PFSK-1 (cell line): ENCODE data around the gene TRIM13.

Experiments used
- FOXP2 ChIP-seq: optimal IDR thresholded peaks from 2 replicates; pipeline ENCODE3; 2011; ENCODE audit warnings: borderline replicate concordance, control low read depth, inconsistent platforms; ENCODE audit not compliant: insufficient read depth; ENCODE audit errors: extremely low read length, extremely low read depth
- POLR2AphosphoS5 ChIP-seq: IDR thresholded peaks from 2 replicates; pipeline ENCODE4 v1.6.1; 2012; ENCODE audit warnings: low read depth, mild to moderate bottlenecking, control low read depth, low read length, moderate library complexity
- REST ChIP-seq, 2 experiments: IDR thresholded peaks; 2 replicates each; pipeline versions ENCODE4 v1.6.1 to v1.8.0; 2011 to 2012; ENCODE audit warnings: low read depth in 2 of 2, low read length in 2 of 2, control low read depth in 1 of 2, inconsistent platforms in 1 of 2, mild to moderate bottlenecking in 1 of 2, moderate library complexity in 1 of 2; ENCODE audit not compliant: insufficient read depth in 1 of 2
- SIN3A ChIP-seq: IDR thresholded peaks from 2 replicates; pipeline ENCODE4 v1.6.1; 2012; ENCODE audit warnings: mild to moderate bottlenecking, low read length, moderate library complexity, borderline replicate concordance; ENCODE audit not compliant: insufficient read depth
- TAF1 ChIP-seq: IDR thresholded peaks from 2 replicates; pipeline ENCODE4 v1.6.1; 2012; ENCODE audit warnings: low read length, control low read depth, borderline replicate concordance; ENCODE audit not compliant: insufficient read depth

TRIM13 gene

GRCh38 chr13:50055454-50055853 is 58.6 kb downstream of the TRIM13 start:
- TF ChIP-seq REST (IDR thresholded peaks at IDR 0.05; ENCODE audit: insufficient read depth in 1 of 2, low read depth in 2 of 2, low read length in 2 of 2) = no peak
- no peak for TF ChIP-seq SIN3A
- TF ChIP-seq FOXP2 = no peak

- TF ChIP-seq REST (IDR thresholded peaks at IDR 0.05; ENCODE audit: insufficient read depth in 1 of 2, low read depth in 2 of 2, low read length in 2 of 2) = no peak
- no peak for TF ChIP-seq POLR2AphosphoS5
- TF ChIP-seq SIN3A = no peak
Observed at GRCh38 chr13:50060718-50061117, 63.9 kb downstream of the TRIM13 start.

- TF ChIP-seq TAF1 (no peak), POLR2AphosphoS5 (no peak), REST (IDR thresholded peaks at IDR 0.05; ENCODE audit: insufficient read depth in 1 of 2, low read depth in 2 of 2, low read length in 2 of 2) (no peak), SIN3A (no peak), FOXP2 (no peak)
Observed at GRCh38 chr13:50065712-50066111, 68.9 kb downstream of the TRIM13 start.
